Peyer's patch (tissue), 4 donors: Measurements from ENCODE around the gene RNF152.

ENCODE experiments used
- POLR2A ChIP-seq, 2 donors: fragments of 450-650 bp; IDR thresholded peaks; one replicate each; pipeline ENCODE4 v1.5.1; 2017; ENCODE audit warnings: antibody characterized with exemption in 2 of 2, mild to moderate bottlenecking in 2 of 2, moderate library complexity in 2 of 2
- TF ChIP-seq, protein P1 (sequence below), 6 experiments: fragments of 450-650 bp in 4 of 6; fragments of 200-600 bp in 2 of 6; sonication (generic) in 1 of 6; IDR thresholded peaks; one replicate each; pipeline ENCODE4 v1.5.1; 2017 to 2019; ENCODE audit warnings: antibody characterized with exemption in 6 of 6, mild to moderate bottlenecking in 3 of 6, moderate library complexity in 1 of 6

DNA sequence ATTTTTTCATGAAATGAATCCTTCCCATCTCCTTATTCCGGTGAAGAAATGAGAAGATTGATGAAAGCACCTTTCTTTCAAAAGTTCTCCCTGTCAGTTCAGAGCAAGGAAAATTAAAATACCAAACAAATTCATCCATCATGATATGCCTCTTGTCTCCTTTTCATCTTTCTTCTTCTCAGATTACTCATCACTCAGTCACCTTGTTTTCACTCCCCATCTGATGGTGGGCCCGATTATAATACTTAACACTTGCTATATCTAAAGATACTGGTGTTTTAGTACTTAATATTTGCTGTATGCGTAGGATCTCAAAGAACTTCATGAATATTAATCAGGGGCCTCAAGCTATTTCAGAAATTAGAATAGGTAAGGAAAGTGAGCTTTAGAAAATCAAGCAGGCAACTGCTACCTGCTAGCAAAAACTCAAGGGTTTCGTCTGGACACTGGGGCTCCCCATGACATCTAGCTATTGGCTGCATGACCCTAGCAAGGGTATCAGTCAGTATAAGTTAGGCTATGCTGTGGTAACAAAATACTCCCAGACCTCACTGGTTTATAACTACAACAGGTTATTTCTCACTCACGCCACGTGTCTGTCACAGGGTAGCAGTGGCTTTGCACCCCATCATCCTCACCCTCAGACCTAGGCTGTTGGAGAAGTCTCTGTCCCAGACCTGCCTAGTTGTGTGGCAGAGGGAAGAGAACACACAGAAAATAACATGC, 39.0 kb upstream of the RNF152 start:
- TF ChIP-seq, protein P1, sequence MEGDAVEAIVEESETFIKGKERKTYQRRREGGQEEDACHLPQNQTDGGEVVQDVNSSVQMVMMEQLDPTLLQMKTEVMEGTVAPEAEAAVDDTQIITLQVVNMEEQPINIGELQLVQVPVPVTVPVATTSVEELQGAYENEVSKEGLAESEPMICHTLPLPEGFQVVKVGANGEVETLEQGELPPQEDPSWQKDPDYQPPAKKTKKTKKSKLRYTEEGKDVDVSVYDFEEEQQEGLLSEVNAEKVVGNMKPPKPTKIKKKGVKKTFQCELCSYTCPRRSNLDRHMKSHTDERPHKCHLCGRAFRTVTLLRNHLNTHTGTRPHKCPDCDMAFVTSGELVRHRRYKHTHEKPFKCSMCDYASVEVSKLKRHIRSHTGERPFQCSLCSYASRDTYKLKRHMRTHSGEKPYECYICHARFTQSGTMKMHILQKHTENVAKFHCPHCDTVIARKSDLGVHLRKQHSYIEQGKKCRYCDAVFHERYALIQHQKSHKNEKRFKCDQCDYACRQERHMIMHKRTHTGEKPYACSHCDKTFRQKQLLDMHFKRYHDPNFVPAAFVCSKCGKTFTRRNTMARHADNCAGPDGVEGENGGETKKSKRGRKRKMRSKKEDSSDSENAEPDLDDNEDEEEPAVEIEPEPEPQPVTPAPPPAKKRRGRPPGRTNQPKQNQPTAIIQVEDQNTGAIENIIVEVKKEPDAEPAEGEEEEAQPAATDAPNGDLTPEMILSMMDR (IDR thresholded peaks at IDR 0.05): no peak
- TF ChIP-seq POLR2A (IDR thresholded peaks at IDR 0.05): no peak
